Mucosa of stomach (tissue), 1 donor: ENCODE data around the gene PLA2G12B.
"Not testable (repeated sequence)": the region's sequence is repeated elsewhere in the genome, so short reads cannot be mapped to it uniquely, and the experiment has no call there.

Source experiments
- H3K27me3 ChIP-seq: one replicate; pipeline ENCODE4 v1.7.0; 2013; ENCODE audit warnings: mild to moderate bottlenecking, low read length; ENCODE audit not compliant: control insufficient read depth, insufficient read depth
- H3K36me3 ChIP-seq: one replicate; pipeline ENCODE4 v1.7.0; 2013; ENCODE audit warnings: low read length; ENCODE audit not compliant: control insufficient read depth, insufficient read depth
- H3K4me1 ChIP-seq: one replicate; pipeline ENCODE4 v1.7.0; 2013; ENCODE audit warnings: mild to moderate bottlenecking, low read length; ENCODE audit not compliant: control insufficient read depth, insufficient read depth
- H3K4me3 ChIP-seq: one replicate; pipeline ENCODE4 v1.7.0; 2013; ENCODE audit warnings: low read length
- H3K9ac ChIP-seq: one replicate; pipeline ENCODE4 v1.7.0; 2013; ENCODE audit warnings: mild to moderate bottlenecking, low read length, moderate library complexity
- H3K9me3 ChIP-seq: one replicate; pipeline ENCODE4 v1.7.0; 2013; ENCODE audit warnings: mild to moderate bottlenecking, low read length, moderate library complexity; ENCODE audit not compliant: control insufficient read depth
- donor health status: Pancreatic carcinoma.

The PLA2G12B gene

GRCh38 chr10:72906446-72906845 lies 48.2 kb downstream of the PLA2G12B start:
- H3K9ac ChIP-seq = no peak overlapping the region
- no peaks in the 10 kb centered on the region for H3K36me3 ChIP-seq
- no peaks in the 10 kb centered on the region for H3K9me3 ChIP-seq
- H3K4me3 ChIP-seq = no peak overlapping the region
- no peaks in the 10 kb centered on the region for H3K4me1 ChIP-seq
- no peaks in the 10 kb centered on the region for H3K27me3 ChIP-seq

- no peaks in the 10 kb centered on the region for H3K36me3 ChIP-seq
- no peaks in the 10 kb centered on the region for H3K27me3 ChIP-seq
- H3K9me3 ChIP-seq = no peaks in the 10 kb centered on the region
- H3K9ac ChIP-seq = no peak overlapping the region
- no peaks in the 10 kb centered on the region for H3K4me1 ChIP-seq
- no peak overlapping the region for H3K4me3 ChIP-seq
These were observed 49.8 kb downstream of the PLA2G12B start for GRCh38 chr10:72904806-72905205.

GRCh38 chr10:72903941-72904446 lies 50.6 kb downstream of the PLA2G12B start:
- H3K36me3 ChIP-seq, H3K9me3 ChIP-seq, H3K9ac ChIP-seq, H3K4me3 ChIP-seq, H3K27me3 ChIP-seq, H3K4me1 ChIP-seq: not testable (repeated sequence)

- no peak overlapping the region for H3K4me3 ChIP-seq
- H3K4me1 ChIP-seq = no peaks in the 10 kb centered on the region
- H3K27me3 ChIP-seq = no peaks in the 10 kb centered on the region
- H3K9me3 ChIP-seq = no peaks in the 10 kb centered on the region
- no peak overlapping the region for H3K9ac ChIP-seq
- no peaks in the 10 kb centered on the region for H3K36me3 ChIP-seq
These were observed 55.1 kb downstream of the PLA2G12B start for GRCh38 chr10:72899545-72899944.

DNA sequence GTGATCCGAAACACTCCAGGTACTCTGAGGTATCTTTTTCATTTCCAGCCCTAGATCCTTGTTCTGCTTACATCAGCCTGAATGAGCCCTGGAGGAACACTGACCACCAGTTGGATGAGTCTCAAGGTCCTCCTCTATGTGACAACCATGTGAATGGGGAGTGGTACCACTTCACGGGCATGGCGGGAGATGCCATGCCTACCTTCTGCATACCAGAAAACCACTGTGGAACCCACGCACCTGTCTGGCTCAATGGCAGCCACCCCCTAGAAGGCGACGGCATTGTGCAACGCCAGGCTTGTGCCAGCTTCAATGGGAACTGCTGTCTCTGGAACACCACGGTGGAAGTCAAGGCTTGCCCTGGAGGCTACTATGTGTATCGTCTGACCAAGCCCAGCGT lies 56.0 kb downstream of the PLA2G12B start:
- no peak overlapping the region for H3K9ac ChIP-seq
- H3K4me1 ChIP-seq = no peaks in the 10 kb centered on the region
- no peaks in the 10 kb centered on the region for H3K36me3 ChIP-seq
- H3K4me3 ChIP-seq = no peak overlapping the region
- H3K9me3 ChIP-seq = no peaks in the 10 kb centered on the region
- H3K27me3 ChIP-seq = no peaks in the 10 kb centered on the region

DNA sequence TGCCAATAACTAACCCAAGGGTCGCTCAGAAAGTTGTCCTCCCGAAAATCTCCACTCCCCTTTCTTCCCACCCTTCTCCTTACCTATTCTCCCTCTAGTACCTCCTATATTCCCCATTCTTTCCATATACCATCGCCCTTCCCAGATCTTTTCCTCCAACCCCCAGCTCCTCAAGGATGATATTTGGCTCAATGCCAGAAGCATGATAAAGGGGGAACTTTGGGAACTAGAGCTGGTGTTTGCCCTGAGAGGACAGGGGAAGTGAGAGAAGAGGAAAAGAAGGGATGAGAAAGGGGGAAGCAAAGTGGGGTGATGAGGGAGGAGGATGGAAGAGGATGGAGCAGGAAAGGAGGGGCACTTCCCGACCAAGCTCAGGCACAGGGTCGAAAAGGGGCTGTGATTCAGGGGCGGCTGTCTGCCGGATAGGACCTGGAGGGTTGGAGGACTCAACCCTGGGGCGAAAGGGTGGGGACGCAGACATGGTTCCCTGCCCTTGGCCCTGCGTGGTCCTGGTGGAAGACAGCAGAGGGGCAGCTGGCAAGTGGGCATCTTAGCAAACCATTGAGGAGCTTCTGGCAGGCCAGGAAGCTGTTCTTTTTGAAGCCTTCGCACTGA lies 59.3 kb downstream of the PLA2G12B start:
- Histone ChIP-seq H3K9me3 (no peaks in the 10 kb centered on the region), H3K27me3 (no peaks in the 10 kb centered on the region), H3K4me3 (no peak overlapping the region), H3K9ac (no peak overlapping the region), H3K4me1 (no peaks in the 10 kb centered on the region), H3K36me3 (no peaks in the 10 kb centered on the region)

GRCh38 chr10:72893136-72893798 lies 61.3 kb downstream of the PLA2G12B start, which contains the start of gene OIT3:
Gene OIT3, plus strand, starts transcription at chr10:72893739. Its CDS starts 60 bp downstream, at chr10:72893799.
- Histone ChIP-seq H3K4me3 (no peak within 1 kb of the TSS), H3K36me3 (no peaks in the 10 kb centered on the region), H3K27me3 (no peaks in the 10 kb centered on the region), H3K4me1 (no peaks in the 10 kb centered on the region), H3K9me3 (no peaks in the 10 kb centered on the region), H3K9ac (no peak within 1 kb of the TSS)

DNA sequence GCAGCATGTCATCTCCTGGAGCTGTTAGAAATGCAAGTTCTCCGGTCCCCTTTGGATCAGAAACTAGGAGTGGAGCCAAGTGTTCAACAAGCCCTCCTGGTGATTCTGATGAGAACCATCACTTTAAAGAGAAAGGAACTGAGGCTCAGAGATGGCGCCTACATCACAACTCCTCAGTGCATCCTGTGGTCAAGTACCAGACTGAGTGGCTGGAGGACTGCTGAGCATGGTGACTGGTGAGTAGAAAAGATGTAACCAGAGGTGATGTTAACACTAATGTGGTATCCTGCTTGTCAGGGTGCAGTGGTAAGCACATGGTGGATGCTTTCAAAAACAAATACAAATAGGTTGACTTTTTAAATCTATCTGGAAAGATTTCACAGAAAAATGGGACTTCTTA lies 64.5 kb downstream of the PLA2G12B start:
- Histone ChIP-seq H3K9ac (no peak overlapping the region), H3K4me1 (no peaks in the 10 kb centered on the region), H3K36me3 (no peaks in the 10 kb centered on the region), H3K9me3 (no peaks in the 10 kb centered on the region), H3K4me3 (no peak overlapping the region), H3K27me3 (no peaks in the 10 kb centered on the region)

GRCh38 chr10:72889391-72889831 lies 65.2 kb downstream of the PLA2G12B start:
- Histone ChIP-seq H3K9me3 (no peaks in the 10 kb centered on the region), H3K36me3 (no peaks in the 10 kb centered on the region), H3K4me1 (no peaks in the 10 kb centered on the region), H3K27me3 (no peaks in the 10 kb centered on the region), H3K9ac (no peak overlapping the region), H3K4me3 (no peak overlapping the region)

GRCh38 chr10:72888151-72888638 lies 66.4 kb downstream of the PLA2G12B start:
- Histone ChIP-seq H3K36me3 (no peaks in the 10 kb centered on the region), H3K27me3 (no peaks in the 10 kb centered on the region), H3K9ac (no peak overlapping the region), H3K4me1 (no peaks in the 10 kb centered on the region), H3K9me3 (no peaks in the 10 kb centered on the region), H3K4me3 (no peak overlapping the region)

- Histone ChIP-seq H3K4me1 (no peaks in the 10 kb centered on the region), H3K9ac (no peak overlapping the region), H3K9me3 (no peaks in the 10 kb centered on the region), H3K36me3 (no peaks in the 10 kb centered on the region), H3K27me3 (no peaks in the 10 kb centered on the region), H3K4me3 (no peak overlapping the region)
These were observed 67.6 kb downstream of the PLA2G12B start for GRCh38 chr10:72887043-72887442.

GRCh38 chr10:72886621-72887020 lies 68.0 kb downstream of the PLA2G12B start:
- Histone ChIP-seq H3K27me3 (no peaks in the 10 kb centered on the region), H3K4me3 (no peak overlapping the region), H3K4me1 (no peaks in the 10 kb centered on the region), H3K9me3 (no peaks in the 10 kb centered on the region), H3K36me3 (no peaks in the 10 kb centered on the region), H3K9ac (no peak overlapping the region)
